ENCODE data around the gene LRRC8E.

GRCh38 chr19:7869910-7870511 is 18.3 kb upstream of the LRRC8E start:
- TF ChIP-seq CTCF (IDR thresholded peaks at IDR 0.05) (no peak), POLR2AphosphoS5 (IDR thresholded peaks at IDR 0.05) (no peak), POLR2A (IDR thresholded peaks at IDR 0.05) (no peak), EP300 (IDR thresholded peaks at IDR 0.05) (no peak)

Data from stomach (tissue), 4 donors.